ENCODE data around the gene OPCML. TPM values are rescaled to one million over a fixed set of nuclear protein-coding genes. Genes with fewer than 3 reads are reported as not detected.

Gene OPCML
- total RNA-seq, 4 donors from 2014 or later: not detected

- intact Hi-C loops (cut with DNase I; ENCODE audit: low total_unique reads): no loop called here
- Histone ChIP-seq H3K36me3 (no peaks in the 10 kb centered on the region), H3K4me3 (no peak overlapping the region), H3K9me3 (no peaks in the 10 kb centered on the region), H3K27me3 (no peaks in the 10 kb centered on the region), H3K27ac (no peak overlapping the region), H3K4me1 (no peaks in the 10 kb centered on the region)
- in situ Hi-C loops (cut with MboI; ENCODE audit: low pct_ligation_motif_present in 1 of 4, low pct_unique_long_range_greater_than_20kb in 1 of 4, low sequenced_read_pairs in 3 of 4): no loop called here
- 88 to 100% methylated on average over 1 to 4 of the region's 4 CpGs for WGBS, 2 donors (ENCODE audit: low coverage in 1 of 2)
- TF ChIP-seq POLR2A (IDR thresholded peaks at IDR 0.05): no peak
- TF ChIP-seq POLR2AphosphoS5 (IDR thresholded peaks at IDR 0.05): no peak
- TF ChIP-seq EP300 (IDR thresholded peaks at IDR 0.05; ENCODE audit: low read depth): no peak
- TF ChIP-seq, protein P1, sequence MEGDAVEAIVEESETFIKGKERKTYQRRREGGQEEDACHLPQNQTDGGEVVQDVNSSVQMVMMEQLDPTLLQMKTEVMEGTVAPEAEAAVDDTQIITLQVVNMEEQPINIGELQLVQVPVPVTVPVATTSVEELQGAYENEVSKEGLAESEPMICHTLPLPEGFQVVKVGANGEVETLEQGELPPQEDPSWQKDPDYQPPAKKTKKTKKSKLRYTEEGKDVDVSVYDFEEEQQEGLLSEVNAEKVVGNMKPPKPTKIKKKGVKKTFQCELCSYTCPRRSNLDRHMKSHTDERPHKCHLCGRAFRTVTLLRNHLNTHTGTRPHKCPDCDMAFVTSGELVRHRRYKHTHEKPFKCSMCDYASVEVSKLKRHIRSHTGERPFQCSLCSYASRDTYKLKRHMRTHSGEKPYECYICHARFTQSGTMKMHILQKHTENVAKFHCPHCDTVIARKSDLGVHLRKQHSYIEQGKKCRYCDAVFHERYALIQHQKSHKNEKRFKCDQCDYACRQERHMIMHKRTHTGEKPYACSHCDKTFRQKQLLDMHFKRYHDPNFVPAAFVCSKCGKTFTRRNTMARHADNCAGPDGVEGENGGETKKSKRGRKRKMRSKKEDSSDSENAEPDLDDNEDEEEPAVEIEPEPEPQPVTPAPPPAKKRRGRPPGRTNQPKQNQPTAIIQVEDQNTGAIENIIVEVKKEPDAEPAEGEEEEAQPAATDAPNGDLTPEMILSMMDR (IDR thresholded peaks at IDR 0.05): no peak
- DNase-seq: no peak
These were observed 1087.4 kb downstream of the OPCML start for GRCh38 chr11:132444911-132445310.

DNA sequence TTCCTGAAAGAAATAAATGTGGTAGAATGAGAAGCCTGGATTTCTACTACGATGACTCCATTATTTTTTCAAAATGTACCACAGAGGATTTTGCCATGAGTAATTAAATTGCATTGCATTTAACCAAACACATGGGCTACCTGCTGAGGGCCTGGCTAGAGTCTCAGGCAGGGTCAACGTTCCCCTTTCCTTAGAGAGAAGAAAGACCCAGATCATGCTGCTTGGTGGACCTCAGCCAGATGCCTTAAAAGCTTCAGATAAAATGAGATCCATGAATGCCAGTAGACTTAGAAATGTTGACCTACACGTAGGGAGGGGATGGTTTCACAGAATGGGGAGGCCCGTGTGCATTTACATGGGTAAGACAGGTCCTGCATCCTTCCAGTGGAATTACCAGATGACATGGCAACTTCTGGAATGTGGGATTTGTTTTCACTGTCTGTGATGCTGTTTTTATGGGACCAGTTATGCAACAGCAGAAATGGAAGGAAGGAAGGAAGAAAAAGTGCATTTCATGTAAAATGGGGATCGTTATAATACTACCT lies 1092.5 kb downstream of the OPCML start:
- H3K27me3 ChIP-seq: no peaks in the 10 kb centered on the region
- H3K4me3 ChIP-seq: no peak overlapping the region
- no peaks in the 10 kb centered on the region for H3K36me3 ChIP-seq
- 71 to 83% methylated on average over 2 to 5 of the region's 5 CpGs for WGBS, 2 donors (ENCODE audit: low coverage in 1 of 2)
- no peak overlapping the region for H3K27ac ChIP-seq
- TF ChIP-seq, protein P1 (IDR thresholded peaks at IDR 0.05): no peak
- no peak for TF ChIP-seq POLR2A (IDR thresholded peaks at IDR 0.05)
- TF ChIP-seq EP300 (IDR thresholded peaks at IDR 0.05; ENCODE audit: low read depth): no peak
- TF ChIP-seq POLR2AphosphoS5 (IDR thresholded peaks at IDR 0.05): no peak
- in situ Hi-C loops (cut with MboI; ENCODE audit: low pct_ligation_motif_present in 1 of 4, low pct_unique_long_range_greater_than_20kb in 1 of 4, low sequenced_read_pairs in 3 of 4): no loop called here
- no peak for DNase-seq
- H3K9me3 ChIP-seq: no peaks in the 10 kb centered on the region
- intact Hi-C loops (cut with DNase I; ENCODE audit: low total_unique reads): no loop called here
- H3K4me1 ChIP-seq: no peaks in the 10 kb centered on the region

GRCh38 chr11:132438418-132438817 lies 1093.9 kb downstream of the OPCML start:
- no peaks in the 10 kb centered on the region for H3K9me3 ChIP-seq
- H3K4me3 ChIP-seq: no peak overlapping the region
- H3K36me3 ChIP-seq: no peaks in the 10 kb centered on the region
- WGBS, 2 donors (ENCODE audit: low coverage in 1 of 2): 50 to 60% methylated on average over 1 of the region's 1 CpG
- DNase-seq: no peak
- no peaks in the 10 kb centered on the region for H3K27me3 ChIP-seq
- TF ChIP-seq POLR2A (IDR thresholded peaks at IDR 0.05) (no peak), EP300 (IDR thresholded peaks at IDR 0.05; ENCODE audit: low read depth) (no peak), POLR2AphosphoS5 (IDR thresholded peaks at IDR 0.05) (no peak)
- TF ChIP-seq, protein P1 (IDR thresholded peaks at IDR 0.05): no peak
- intact Hi-C loops (cut with DNase I; ENCODE audit: low total_unique reads) (no loop called here), in situ Hi-C loops (cut with MboI; ENCODE audit: low pct_ligation_motif_present in 1 of 4, low pct_unique_long_range_greater_than_20kb in 1 of 4, low sequenced_read_pairs in 3 of 4) (no loop called here)
- no peak overlapping the region for H3K27ac ChIP-seq
- no peaks in the 10 kb centered on the region for H3K4me1 ChIP-seq

GRCh38 chr11:132430429-132431062 lies 1101.8 kb downstream of the OPCML start:
- Histone ChIP-seq H3K9me3 (no peaks in the 10 kb centered on the region), H3K36me3 (no peaks in the 10 kb centered on the region), H3K4me3 (no peak overlapping the region), H3K4me1 (no peaks in the 10 kb centered on the region), H3K27ac (no peak overlapping the region), H3K27me3 (no peaks in the 10 kb centered on the region)
- intact Hi-C loops (cut with DNase I; ENCODE audit: low total_unique reads) (no loop called here), in situ Hi-C loops (cut with MboI; ENCODE audit: low pct_ligation_motif_present in 1 of 4, low pct_unique_long_range_greater_than_20kb in 1 of 4, low sequenced_read_pairs in 3 of 4) (no loop called here)
- DNase-seq: no peak
- TF ChIP-seq, protein P1 (IDR thresholded peaks at IDR 0.05): no peak
- no peak for TF ChIP-seq POLR2A (IDR thresholded peaks at IDR 0.05)
- no peak for TF ChIP-seq POLR2AphosphoS5 (IDR thresholded peaks at IDR 0.05)
- no peak for TF ChIP-seq EP300 (IDR thresholded peaks at IDR 0.05; ENCODE audit: low read depth)
- WGBS, 2 donors (ENCODE audit: low coverage in 1 of 2): 41 to 57% methylated on average over 3 to 14 of the region's 14 CpGs

Measured in transverse colon (tissue), 4 donors.